Activated naive CD8-positive, alpha-beta T cell treated with anti-CD3 and anti-CD28 coated beads for 36 hours (primary cell): Measurements from ENCODE around the gene CELF2. TPM values are rescaled to one million over a fixed set of nuclear protein-coding genes. Genes with fewer than 3 reads are reported as not detected.

Source experiments
- DNase-seq: peaks from one replicate; pipeline ENCODE4 v3.0.0; 2021
- H3K27ac Mint-ChIP-seq: one replicate; pipeline ENCODE4 v1.8.0; 2022; ENCODE audit warnings: mild to moderate bottlenecking, moderate library complexity, mixed read lengths
- H3K27me3 Mint-ChIP-seq: one replicate; pipeline ENCODE4 v1.8.0; 2022; ENCODE audit warnings: mild to moderate bottlenecking, mixed read lengths
- H3K36me3 Mint-ChIP-seq: one replicate; pipeline ENCODE4 v1.8.0; 2021; ENCODE audit warnings: mild to moderate bottlenecking, mixed read lengths
- H3K4me1 Mint-ChIP-seq: one replicate; pipeline ENCODE4 v1.8.0; 2021; ENCODE audit warnings: mixed read lengths
- H3K4me3 Mint-ChIP-seq: one replicate; pipeline ENCODE4 v1.8.0; 2022; ENCODE audit warnings: mild to moderate bottlenecking, moderate library complexity, mixed read lengths
- H3K9me3 Mint-ChIP-seq: one replicate; pipeline ENCODE4 v1.8.0; 2022; ENCODE audit warnings: mixed read lengths
- total RNA-seq, 2 experiments: library from RNA; stranded (reverse); gene quantifications; one replicate each; pipeline ENCODE4 v1.2.3, GENCODE V29; 2021

CELF2 gene
- total RNA-seq, 2 experiments from 2014 or later, result 137 to 139 TPM

GRCh38 chr10:11319990-11320602, 302.4 kb downstream of the CELF2 start:
- H3K36me3 Mint-ChIP-seq, result peaks cover 80% of the 10 kb centered on the region
- H3K9me3 Mint-ChIP-seq, result no peaks in the 10 kb centered on the region
- no peaks in the 10 kb centered on the region for H3K27me3 Mint-ChIP-seq
- H3K27ac Mint-ChIP-seq, result peak overlapping the region; percentile 81
- no peak for DNase-seq
- no peak overlapping the region for H3K4me3 Mint-ChIP-seq
- H3K4me1 Mint-ChIP-seq, result peaks cover 67% of the 10 kb centered on the region

DNA sequence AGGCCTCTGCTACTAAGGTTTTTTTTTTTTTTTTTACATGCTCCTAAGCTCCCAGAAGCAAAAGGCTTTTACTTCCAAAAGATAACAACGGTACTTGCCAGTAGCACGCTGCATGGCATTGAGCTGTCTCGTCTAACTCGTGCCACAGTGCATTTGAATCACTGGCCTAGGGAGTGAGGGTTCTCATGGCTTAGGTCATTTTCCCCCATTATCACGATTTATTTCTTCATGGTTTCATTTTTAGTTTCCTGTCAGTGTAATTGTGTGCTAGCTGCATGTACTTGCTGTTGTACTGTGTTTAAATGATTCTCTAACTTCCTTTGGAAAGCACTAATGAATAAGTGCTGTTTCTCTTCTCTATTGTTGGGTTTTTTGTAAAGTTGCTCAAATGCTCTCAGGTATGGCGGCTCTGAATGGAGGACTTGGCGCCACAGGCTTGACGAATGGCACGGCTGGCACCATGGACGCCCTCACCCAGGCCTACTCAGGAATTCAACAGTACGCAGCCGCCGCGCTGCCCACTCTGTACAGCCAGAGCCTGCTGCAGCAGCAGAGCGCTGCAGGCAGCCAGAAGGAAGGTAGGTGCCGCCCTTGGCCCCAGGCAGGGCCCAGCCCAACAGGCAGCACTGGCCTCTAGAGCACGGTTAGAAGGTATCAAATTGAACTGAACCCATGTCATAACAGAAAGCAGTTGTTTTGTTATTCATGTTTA, 303.3 kb downstream of the CELF2 start:
- Mint-ChIP-seq H3K27me3 (no peaks in the 10 kb centered on the region), H3K4me1 (peaks cover 75% of the 10 kb centered on the region), H3K27ac (peak overlapping the region; percentile 81), H3K36me3 (peaks cover 84% of the 10 kb centered on the region), H3K4me3 (peak overlapping the region; percentile 0), H3K9me3 (no peaks in the 10 kb centered on the region)
- no peak for DNase-seq

- Mint-ChIP-seq H3K4me3 (no peak overlapping the region), H3K4me1 (peaks cover 70% of the 10 kb centered on the region), H3K36me3 (peaks cover 74% of the 10 kb centered on the region), H3K9me3 (no peaks in the 10 kb centered on the region), H3K27me3 (no peaks in the 10 kb centered on the region), H3K27ac (peak overlapping the region; percentile 29)
- no peak for DNase-seq
Observed at GRCh38 chr10:11322698-11323097, 305.0 kb downstream of the CELF2 start.

- H3K9me3 Mint-ChIP-seq, result no peaks in the 10 kb centered on the region
- no peak overlapping the region for H3K4me3 Mint-ChIP-seq
- no peak for DNase-seq
- peak overlapping the region; percentile 36 for H3K27ac Mint-ChIP-seq
- no peaks in the 10 kb centered on the region for H3K27me3 Mint-ChIP-seq
- peaks cover 63% of the 10 kb centered on the region for H3K4me1 Mint-ChIP-seq
- H3K36me3 Mint-ChIP-seq, result peaks cover 67% of the 10 kb centered on the region
Observed at GRCh38 chr10:11324761-11325321, 307.2 kb downstream of the CELF2 start.

DNA sequence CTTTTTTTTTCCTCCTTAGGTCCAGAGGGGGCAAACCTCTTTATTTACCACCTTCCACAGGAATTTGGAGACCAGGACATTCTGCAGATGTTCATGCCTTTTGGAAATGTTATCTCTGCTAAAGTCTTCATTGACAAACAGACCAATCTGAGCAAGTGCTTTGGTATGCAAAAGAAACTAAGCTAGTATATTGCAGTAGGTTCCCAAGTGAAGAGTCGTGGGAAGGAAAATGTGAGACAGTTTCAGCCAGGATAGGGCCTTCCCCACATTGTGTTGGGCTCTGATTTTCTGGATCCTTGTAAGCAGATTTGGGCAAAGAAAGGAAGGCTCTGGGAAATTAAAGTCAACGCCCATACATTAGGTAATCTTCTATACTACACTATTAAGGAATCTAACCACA, 308.1 kb downstream of the CELF2 start:
- Mint-ChIP-seq H3K27me3 (no peaks in the 10 kb centered on the region), H3K27ac (peak overlapping the region; percentile 1), H3K4me1 (peaks cover 59% of the 10 kb centered on the region), H3K9me3 (no peaks in the 10 kb centered on the region), H3K4me3 (no peak overlapping the region), H3K36me3 (peaks cover 63% of the 10 kb centered on the region)
- DNase-seq, result no peak

- H3K27ac Mint-ChIP-seq, result peak overlapping the region; percentile 1
- peaks cover 59% of the 10 kb centered on the region for H3K36me3 Mint-ChIP-seq
Observed at GRCh38 chr10:11326241-11326640, 308.6 kb downstream of the CELF2 start.

GRCh38 chr10:11326913-11327616, 309.4 kb downstream of the CELF2 start:
- Mint-ChIP-seq H3K4me1 (peaks cover 53% of the 10 kb centered on the region), H3K4me3 (no peak overlapping the region), H3K27me3 (no peaks in the 10 kb centered on the region), H3K36me3 (peaks cover 57% of the 10 kb centered on the region), H3K9me3 (no peaks in the 10 kb centered on the region), H3K27ac (peak overlapping the region; percentile 69)
- DNase-seq, result no peak

More at GRCh38 chr10:11326241-11326640, 308.6 kb downstream of the CELF2 start:
- no peak for DNase-seq
- Mint-ChIP-seq H3K9me3 (no peaks in the 10 kb centered on the region), H3K4me3 (no peak overlapping the region), H3K27me3 (no peaks in the 10 kb centered on the region), H3K4me1 (peaks cover 55% of the 10 kb centered on the region)

- Mint-ChIP-seq H3K27ac (peak overlapping the region; percentile 64), H3K4me1 (peaks cover 57% of the 10 kb centered on the region), H3K4me3 (no peak overlapping the region), H3K36me3 (peaks cover 62% of the 10 kb centered on the region), H3K9me3 (no peaks in the 10 kb centered on the region), H3K27me3 (no peaks in the 10 kb centered on the region)
- no peak for DNase-seq
Observed at GRCh38 chr10:11328264-11329061, 310.8 kb downstream of the CELF2 start.

DNA sequence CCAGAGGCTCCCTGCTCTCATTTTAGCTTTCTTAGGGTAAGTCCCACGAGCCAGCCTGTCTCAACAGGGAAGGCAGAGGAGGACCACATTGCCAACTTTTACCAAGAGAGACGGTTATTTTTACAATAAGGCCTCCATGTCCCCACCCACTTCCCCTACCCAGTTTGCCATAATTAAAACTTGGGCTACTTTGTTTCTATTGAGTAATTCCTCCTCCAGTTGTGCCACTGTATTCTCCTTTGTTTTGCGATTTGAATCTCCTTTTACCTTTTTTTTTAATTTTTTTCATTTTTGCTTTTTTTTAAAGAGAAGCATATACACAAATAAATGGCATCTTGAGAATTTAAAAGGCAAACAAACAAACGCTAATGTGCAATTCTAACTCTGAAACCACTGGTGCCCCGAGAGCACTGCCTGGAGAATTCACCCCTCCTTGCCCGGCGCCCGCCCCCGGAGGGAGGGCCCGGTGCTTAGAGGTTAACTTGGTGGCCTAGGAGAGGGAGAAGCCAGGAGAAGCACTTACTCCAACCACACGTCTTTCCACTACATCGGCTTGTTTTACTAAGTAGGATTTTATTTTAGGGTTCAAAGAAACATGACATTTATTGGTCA, 311.5 kb downstream of the CELF2 start:
- H3K36me3 Mint-ChIP-seq, result peaks cover 62% of the 10 kb centered on the region
- no peaks in the 10 kb centered on the region for H3K27me3 Mint-ChIP-seq
- DNase-seq, result no peak
- no peaks in the 10 kb centered on the region for H3K9me3 Mint-ChIP-seq
- peak overlapping the region; percentile 57 for H3K27ac Mint-ChIP-seq
- no peak overlapping the region for H3K4me3 Mint-ChIP-seq
- H3K4me1 Mint-ChIP-seq, result peaks cover 61% of the 10 kb centered on the region

GRCh38 chr10:11330383-11331045, 312.8 kb downstream of the CELF2 start:
- no peak for DNase-seq
- peaks cover 61% of the 10 kb centered on the region for H3K36me3 Mint-ChIP-seq
- H3K9me3 Mint-ChIP-seq, result no peaks in the 10 kb centered on the region
- H3K4me3 Mint-ChIP-seq, result no peak overlapping the region
- no peaks in the 10 kb centered on the region for H3K27me3 Mint-ChIP-seq
- H3K4me1 Mint-ChIP-seq, result peaks cover 62% of the 10 kb centered on the region
- H3K27ac Mint-ChIP-seq, result peak overlapping the region; percentile 31

DNA sequence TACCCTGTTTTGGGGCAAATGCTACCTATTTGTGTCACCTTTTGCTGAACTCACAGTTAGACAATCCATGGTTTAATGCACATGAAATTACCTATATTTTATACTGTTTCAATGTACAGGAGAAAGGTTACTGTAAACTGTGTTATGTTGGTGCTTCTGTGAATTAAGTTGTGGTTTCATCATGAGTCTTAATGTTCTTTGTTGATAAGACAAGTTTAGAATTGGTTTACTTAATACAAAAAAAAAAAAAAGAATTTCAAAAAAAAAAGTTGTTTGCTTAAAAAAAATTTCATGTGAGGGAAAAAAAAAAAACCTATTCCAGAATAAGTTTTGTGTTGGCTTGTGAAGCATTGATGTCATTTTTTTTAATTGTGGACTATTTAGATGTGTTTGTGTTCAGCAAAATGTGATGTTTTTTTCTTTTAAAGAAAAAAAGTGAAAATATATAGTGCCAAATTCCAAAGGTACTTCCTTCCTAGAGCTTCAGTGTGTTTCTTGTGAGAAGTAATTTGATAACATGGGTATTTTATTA, 313.4 kb downstream of the CELF2 start:
- Mint-ChIP-seq H3K27ac (no peak overlapping the region), H3K4me1 (peaks cover 59% of the 10 kb centered on the region), H3K4me3 (no peak overlapping the region), H3K36me3 (peaks cover 58% of the 10 kb centered on the region), H3K9me3 (no peaks in the 10 kb centered on the region), H3K27me3 (no peaks in the 10 kb centered on the region)
- DNase-seq, result no peak

DNA sequence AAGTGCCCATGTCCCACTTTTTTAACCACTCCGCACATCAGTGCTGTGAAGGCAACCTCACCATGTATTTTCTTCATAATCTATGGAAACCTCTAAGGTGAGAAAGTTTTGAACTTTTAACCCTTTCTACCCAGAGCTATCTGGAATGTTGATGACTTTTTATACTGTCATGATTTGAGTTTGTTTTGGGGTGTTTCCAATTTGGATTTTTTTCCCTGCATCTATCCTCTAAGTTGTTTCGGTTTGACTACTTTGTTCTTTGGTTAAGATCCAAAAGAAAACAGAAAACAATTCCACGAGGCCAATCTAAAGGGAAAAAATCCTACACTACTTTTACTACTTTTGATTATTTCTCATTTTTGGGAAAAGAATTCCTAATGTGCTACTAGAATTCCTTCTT, 314.1 kb downstream of the CELF2 start:
- H3K4me3 Mint-ChIP-seq, result no peak overlapping the region
- H3K27ac Mint-ChIP-seq, result no peak overlapping the region
- peaks cover 57% of the 10 kb centered on the region for H3K36me3 Mint-ChIP-seq
- H3K27me3 Mint-ChIP-seq, result no peaks in the 10 kb centered on the region
- H3K4me1 Mint-ChIP-seq, result peaks cover 58% of the 10 kb centered on the region
- no peak for DNase-seq
- no peaks in the 10 kb centered on the region for H3K9me3 Mint-ChIP-seq

DNA sequence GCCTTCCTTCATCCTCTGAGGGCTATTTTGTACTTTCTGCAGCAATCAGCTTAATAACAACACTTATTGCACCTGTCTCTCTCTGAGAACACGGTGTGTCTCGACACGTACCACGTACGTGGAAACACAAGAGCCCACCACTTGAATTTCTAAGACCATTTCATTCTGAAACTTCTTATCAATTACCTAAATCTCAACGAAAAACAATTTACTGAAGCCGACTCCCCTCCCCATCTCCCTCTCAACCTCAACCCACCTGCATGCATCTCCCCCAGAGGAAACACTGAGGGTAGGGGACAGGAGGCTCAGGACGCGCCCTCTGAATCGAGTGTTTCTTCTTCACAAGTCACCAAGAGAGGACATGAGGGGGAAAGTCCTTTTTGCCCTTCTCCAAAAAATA, 315.2 kb downstream of the CELF2 start:
- peaks cover 56% of the 10 kb centered on the region for H3K4me1 Mint-ChIP-seq
- no peaks in the 10 kb centered on the region for H3K27me3 Mint-ChIP-seq
- peaks cover 51% of the 10 kb centered on the region for H3K36me3 Mint-ChIP-seq
- H3K9me3 Mint-ChIP-seq, result no peaks in the 10 kb centered on the region
- no peak for DNase-seq
- H3K4me3 Mint-ChIP-seq, result no peak overlapping the region
- peak overlapping the region; percentile 81 for H3K27ac Mint-ChIP-seq

DNA sequence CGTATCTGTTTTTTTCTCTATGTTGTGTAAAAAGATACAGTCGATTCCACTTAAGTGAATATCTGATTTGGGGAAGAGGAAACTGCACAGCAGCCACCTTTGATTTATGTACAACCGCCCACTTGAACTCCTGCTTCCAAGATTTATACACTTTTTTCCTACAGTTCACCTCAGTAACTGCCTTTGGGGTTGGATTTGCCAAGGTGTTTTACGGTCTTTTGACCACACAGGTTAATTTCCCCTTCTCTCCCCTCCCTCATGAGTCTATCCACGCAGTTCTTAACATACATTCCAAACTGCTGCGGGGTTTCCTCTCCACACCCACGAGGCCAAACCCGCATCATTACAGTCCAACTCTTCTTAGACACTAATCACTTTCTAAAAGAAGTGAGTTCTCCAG, 316.8 kb downstream of the CELF2 start:
- H3K27me3 Mint-ChIP-seq, result no peaks in the 10 kb centered on the region
- peaks cover 49% of the 10 kb centered on the region for H3K4me1 Mint-ChIP-seq
- peaks cover 41% of the 10 kb centered on the region for H3K36me3 Mint-ChIP-seq
- H3K4me3 Mint-ChIP-seq, result no peak overlapping the region
- no peaks in the 10 kb centered on the region for H3K9me3 Mint-ChIP-seq
- no peak for DNase-seq
- H3K27ac Mint-ChIP-seq, result peak overlapping the region; percentile 49
